Erythroblast (primary cell): ENCODE measurements around the gene ZBTB7A.
"Not testable (repeated sequence)": the region's sequence is repeated elsewhere in the genome, so short reads cannot be mapped to it uniquely, and the experiment has no call there.

ENCODE experiments used
- GATA1 ChIP-seq: IDR thresholded peaks from 2 replicates; pipeline ENCODE4 v1.6.1; 2011; ENCODE audit warnings: low read depth, mild to moderate bottlenecking, control low read depth, low read length, moderate library complexity
- POLR2A ChIP-seq: IDR thresholded peaks from 2 replicates; pipeline ENCODE4 v1.6.1; 2011; ENCODE audit warnings: mild to moderate bottlenecking, low read length

- not testable (repeated sequence) for TF ChIP-seq POLR2A, GATA1
These were observed 67.9 kb downstream of the ZBTB7A start for GRCh38 chr19:3998667-3999412.
